ENCODE results near the gene DDTL.
A peak's percentile ranks its signal among the peaks of the same experiment; 100 is the strongest.
"Not testable (repeated sequence)": the region's sequence is repeated elsewhere in the genome, so short reads cannot be mapped to it uniquely, and the experiment has no call there.

The DDTL gene

GRCh38 chr22:23956301-23956900 is 10.3 kb upstream of the DDTL start:
- H3K27ac ChIP-seq (ENCODE audit: low read depth, low read length); H2BK120ac ChIP-seq (ENCODE audit: low read depth, low read length); H3K9ac ChIP-seq (ENCODE audit: low read length); H2AK5ac ChIP-seq (ENCODE audit: low read length); H2BK15ac ChIP-seq (replicated peaks; ENCODE audit: low read depth); H3K79me1 ChIP-seq (ENCODE audit: low read length); H3K18ac ChIP-seq (ENCODE audit: low read length); H3K23ac ChIP-seq (ENCODE audit: low read length); H3K79me2 ChIP-seq (ENCODE audit: control insufficient read depth, insufficient read depth, low read length); H3K4me2 ChIP-seq (ENCODE audit: low read length); H4K8ac ChIP-seq (ENCODE audit: low read depth, low read length); H3K4ac ChIP-seq (ENCODE audit: low read depth, low read length); H3K36me3 ChIP-seq (ENCODE audit: control insufficient read depth, insufficient read depth, low read length); H4K5ac ChIP-seq (ENCODE audit: low read length); H3K56ac ChIP-seq (ENCODE audit: low read length); H3K4me1 ChIP-seq (ENCODE audit: control insufficient read depth, low read depth, low read length); H3K27me3 ChIP-seq (ENCODE audit: insufficient read depth, low read length, poor library complexity); H3K4me3 ChIP-seq (ENCODE audit: low read length); H2BK5ac ChIP-seq (ENCODE audit: low read length): not testable (repeated sequence)
- DNase-seq, result peak; percentile 84
- WGBS (ENCODE audit: extremely low coverage, insufficient coverage, low lambda C conversion rate), result no CpG with 5 or more reads among the region's 12 CpGs

DNA sequence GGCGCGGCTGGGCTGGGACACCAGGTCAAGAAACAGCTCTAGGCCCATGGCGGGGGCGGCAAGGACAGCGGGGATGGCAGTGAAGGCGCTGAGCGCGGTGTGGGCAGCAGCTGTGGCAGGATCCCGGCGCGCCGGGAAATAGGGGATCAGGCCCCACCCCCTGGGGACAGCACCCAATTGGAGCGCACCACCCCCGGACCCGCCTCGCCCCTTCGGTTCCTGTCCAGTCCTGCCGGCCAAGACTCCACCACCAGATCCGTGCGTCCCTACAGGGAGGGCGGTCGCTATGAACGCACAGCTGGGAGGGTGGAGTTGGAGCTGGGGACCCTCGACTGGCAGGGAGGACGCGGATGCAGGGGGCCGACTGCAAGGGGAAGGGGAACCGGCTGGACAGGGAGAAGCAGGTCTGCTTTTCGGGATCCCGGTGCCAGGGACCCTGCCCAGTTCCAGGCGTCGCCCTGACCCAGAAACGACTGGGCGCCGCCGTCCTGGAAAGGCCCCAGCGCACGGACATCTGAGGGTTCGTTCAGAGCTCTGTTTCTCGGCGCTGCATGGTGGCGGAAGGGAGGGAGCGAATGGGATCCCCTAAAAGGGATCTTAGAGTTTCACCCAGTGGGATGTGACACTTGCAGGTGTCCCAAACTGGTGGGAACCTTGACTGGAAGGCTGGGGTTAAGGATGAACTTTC is 5.5 kb upstream of the DDTL start, which contains the start of gene GSTT2B:
TSS of gene GSTT2B (minus strand) at position 112 of the 688 bp plus-strand sequence. CDS start at position 48, 64 bp downstream.
- not testable (repeated sequence) for H3K18ac ChIP-seq (ENCODE audit: low read length); H2BK120ac ChIP-seq (ENCODE audit: low read depth, low read length); H3K9ac ChIP-seq (ENCODE audit: low read length); H3K27me3 ChIP-seq (ENCODE audit: insufficient read depth, low read length, poor library complexity); H2BK5ac ChIP-seq (ENCODE audit: low read length); H3K4ac ChIP-seq (ENCODE audit: low read depth, low read length); H3K4me1 ChIP-seq (ENCODE audit: control insufficient read depth, low read depth, low read length); H4K8ac ChIP-seq (ENCODE audit: low read depth, low read length); H3K79me1 ChIP-seq (ENCODE audit: low read length); H3K23ac ChIP-seq (ENCODE audit: low read length); H2AK5ac ChIP-seq (ENCODE audit: low read length); H3K56ac ChIP-seq (ENCODE audit: low read length); H4K5ac ChIP-seq (ENCODE audit: low read length); H2BK15ac ChIP-seq (replicated peaks; ENCODE audit: low read depth); H3K79me2 ChIP-seq (ENCODE audit: control insufficient read depth, insufficient read depth, low read length); H3K4me2 ChIP-seq (ENCODE audit: low read length); DNase-seq; H3K36me3 ChIP-seq (ENCODE audit: control insufficient read depth, insufficient read depth, low read length); H3K27ac ChIP-seq (ENCODE audit: low read depth, low read length); H3K4me3 ChIP-seq (ENCODE audit: low read length)
- no CpG with 5 or more reads among the region's 43 CpGs for WGBS (ENCODE audit: extremely low coverage, insufficient coverage, low lambda C conversion rate)

DNA sequence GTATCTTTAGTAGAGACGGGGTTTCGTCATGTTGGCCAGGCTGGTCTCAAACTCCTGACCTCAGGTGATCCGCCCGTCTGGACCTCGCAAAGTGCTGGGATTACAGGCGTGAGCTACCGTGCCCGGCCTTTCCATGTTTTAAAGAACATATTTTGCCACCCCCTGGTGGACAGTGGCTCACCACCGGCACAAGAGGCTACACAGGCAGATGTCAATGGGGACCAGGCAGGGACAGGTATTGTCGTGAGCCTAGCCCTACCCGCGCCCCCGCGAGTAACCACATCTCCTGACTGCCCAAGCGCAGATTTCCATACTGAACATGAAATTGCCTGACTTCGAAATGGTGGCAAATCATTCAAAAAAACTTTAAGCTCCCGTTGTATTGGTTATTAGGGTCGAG is 594 bp upstream of the DDTL start:
- WGBS (ENCODE audit: extremely low coverage, insufficient coverage, low lambda C conversion rate), result no CpG with 5 or more reads among the region's 18 CpGs
- H2BK15ac ChIP-seq (replicated peaks; ENCODE audit: low read depth); H3K4me2 ChIP-seq (ENCODE audit: low read length): not testable (repeated sequence)

DNA sequence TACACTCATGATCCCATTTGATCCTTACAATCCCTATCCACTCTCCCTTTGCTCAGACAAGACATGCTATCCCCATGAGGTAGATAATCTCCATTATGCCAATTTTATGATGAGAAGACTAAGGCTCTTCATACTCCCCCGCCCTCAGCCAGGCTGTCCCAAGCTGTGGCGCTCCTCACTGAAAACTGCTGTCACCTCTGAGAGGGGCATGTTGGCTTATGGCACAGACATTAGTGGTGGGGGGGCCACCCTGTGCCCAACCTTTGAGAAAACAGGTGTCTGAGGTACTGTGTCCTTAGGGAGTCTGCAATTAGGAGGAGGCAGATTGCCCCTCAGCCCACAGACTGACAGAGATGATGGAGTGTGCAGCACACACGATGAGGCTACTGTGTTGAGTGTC is 2.4 kb downstream of the DDTL start:
- H3K4me3 ChIP-seq (ENCODE audit: low read length), result no peak overlapping the region
- no peak overlapping the region for H3K18ac ChIP-seq (ENCODE audit: low read length)
- no peak overlapping the region for H2BK120ac ChIP-seq (ENCODE audit: low read depth, low read length)
- no CpG with 5 or more reads among the region's 3 CpGs for WGBS (ENCODE audit: extremely low coverage, insufficient coverage, low lambda C conversion rate)
- no peak overlapping the region for H3K56ac ChIP-seq (ENCODE audit: low read length)
- H3K4me1 ChIP-seq (ENCODE audit: control insufficient read depth, low read depth, low read length), result no peaks in the 10 kb centered on the region
- H3K27ac ChIP-seq (ENCODE audit: low read depth, low read length), result no peak overlapping the region
- no peak overlapping the region for H4K8ac ChIP-seq (ENCODE audit: low read depth, low read length)
- peaks cover 9% of the 10 kb centered on the region for H3K79me1 ChIP-seq (ENCODE audit: low read length)
- H3K23ac ChIP-seq (ENCODE audit: low read length), result no peak overlapping the region
- H2BK5ac ChIP-seq (ENCODE audit: low read length), result no peak overlapping the region
- H2AK5ac ChIP-seq (ENCODE audit: low read length), result no peak overlapping the region
- H3K27me3 ChIP-seq (ENCODE audit: insufficient read depth, low read length, poor library complexity), result no peaks in the 10 kb centered on the region
- no peak overlapping the region for H3K4ac ChIP-seq (ENCODE audit: low read depth, low read length)
- H2BK15ac ChIP-seq (replicated peaks; ENCODE audit: low read depth), result no peak overlapping the region
- H3K4me2 ChIP-seq (ENCODE audit: low read length), result no peak overlapping the region
- H3K79me2 ChIP-seq (ENCODE audit: control insufficient read depth, insufficient read depth, low read length), result peaks cover 5% of the 10 kb centered on the region
- H3K9ac ChIP-seq (ENCODE audit: low read length), result no peak overlapping the region
- no peak for DNase-seq
- no peak overlapping the region for H4K5ac ChIP-seq (ENCODE audit: low read length)
- H3K36me3 ChIP-seq (ENCODE audit: control insufficient read depth, insufficient read depth, low read length), result peaks cover 9% of the 10 kb centered on the region

More for the DNA sequence above, 594 bp upstream of the DDTL start:
- H3K18ac ChIP-seq (ENCODE audit: low read length); H2BK120ac ChIP-seq (ENCODE audit: low read depth, low read length); H3K56ac ChIP-seq (ENCODE audit: low read length); H3K79me2 ChIP-seq (ENCODE audit: control insufficient read depth, insufficient read depth, low read length); H3K27ac ChIP-seq (ENCODE audit: low read depth, low read length); H3K36me3 ChIP-seq (ENCODE audit: control insufficient read depth, insufficient read depth, low read length); H3K4me1 ChIP-seq (ENCODE audit: control insufficient read depth, low read depth, low read length); H3K4ac ChIP-seq (ENCODE audit: low read depth, low read length); DNase-seq; H3K9ac ChIP-seq (ENCODE audit: low read length); H3K23ac ChIP-seq (ENCODE audit: low read length); H2AK5ac ChIP-seq (ENCODE audit: low read length); H3K79me1 ChIP-seq (ENCODE audit: low read length); H2BK5ac ChIP-seq (ENCODE audit: low read length); H4K5ac ChIP-seq (ENCODE audit: low read length); H4K8ac ChIP-seq (ENCODE audit: low read depth, low read length); H3K4me3 ChIP-seq (ENCODE audit: low read length); H3K27me3 ChIP-seq (ENCODE audit: insufficient read depth, low read length, poor library complexity): not testable (repeated sequence)

GRCh38 chr22:23970201-23970641 is 3.5 kb downstream of the DDTL start:
- WGBS (ENCODE audit: extremely low coverage, insufficient coverage, low lambda C conversion rate), result 100% methylated on average over 3 of the region's 5 CpGs
- DNase-seq, result no peak
- Histone ChIP-seq H2BK15ac (replicated peaks; ENCODE audit: low read depth) (no peak overlapping the region), H3K79me1 (ENCODE audit: low read length) (peaks cover 9% of the 10 kb centered on the region), H3K36me3 (ENCODE audit: control insufficient read depth, insufficient read depth, low read length) (peaks cover 9% of the 10 kb centered on the region), H3K4me1 (ENCODE audit: control insufficient read depth, low read depth, low read length) (no peaks in the 10 kb centered on the region), H2BK5ac (ENCODE audit: low read length) (no peak overlapping the region), H3K4me3 (ENCODE audit: low read length) (no peak overlapping the region), H3K18ac (ENCODE audit: low read length) (no peak overlapping the region), H4K8ac (ENCODE audit: low read depth, low read length) (no peak overlapping the region), H3K23ac (ENCODE audit: low read length) (no peak overlapping the region), H3K4me2 (ENCODE audit: low read length) (no peak overlapping the region), H3K27me3 (ENCODE audit: insufficient read depth, low read length, poor library complexity) (no peaks in the 10 kb centered on the region), H2BK120ac (ENCODE audit: low read depth, low read length) (no peak overlapping the region), H3K56ac (ENCODE audit: low read length) (no peak overlapping the region), H3K4ac (ENCODE audit: low read depth, low read length) (no peak overlapping the region), H2AK5ac (ENCODE audit: low read length) (no peak overlapping the region), H3K27ac (ENCODE audit: low read depth, low read length) (no peak overlapping the region), H3K79me2 (ENCODE audit: control insufficient read depth, insufficient read depth, low read length) (peaks cover 5% of the 10 kb centered on the region), H4K5ac (ENCODE audit: low read length) (no peak overlapping the region), H3K9ac (ENCODE audit: low read length) (no peak overlapping the region)

All from mesendoderm (in vitro differentiated cells).